ENCODE data around the gene RRAD.

The RRAD gene

GRCh38 chr16:66911801-66912200 is 13.5 kb downstream of the RRAD start:
- no peak for DNase-seq
- Histone ChIP-seq H3K36me3 (no peaks in the 10 kb centered on the region), H3K4me1 (no peaks in the 10 kb centered on the region), H3K27me3 (no peaks in the 10 kb centered on the region), H3K4me3 (ENCODE audit: low read depth, low read length) (no peak overlapping the region), H3K9me3 (no peaks in the 10 kb centered on the region)
- no peak for TF ChIP-seq CTCF (IDR thresholded peaks at IDR 0.05; ENCODE audit: low read depth, low read length)

- Histone ChIP-seq H3K27me3 (no peaks in the 10 kb centered on the region), H3K4me3 (ENCODE audit: low read depth, low read length) (no peak overlapping the region), H3K36me3 (no peaks in the 10 kb centered on the region), H3K9me3 (no peaks in the 10 kb centered on the region), H3K4me1 (no peaks in the 10 kb centered on the region)
- no peak for TF ChIP-seq CTCF (IDR thresholded peaks at IDR 0.05; ENCODE audit: low read depth, low read length)
- DNase-seq = no peak
Observed at GRCh38 chr16:66911112-66911511, 14.2 kb downstream of the RRAD start.

GRCh38 chr16:66910175-66910940 is 15.0 kb downstream of the RRAD start:
- no peaks in the 10 kb centered on the region for H3K27me3 ChIP-seq
- no peak for TF ChIP-seq CTCF (IDR thresholded peaks at IDR 0.05; ENCODE audit: low read depth, low read length)
- no peak for DNase-seq
- no peaks in the 10 kb centered on the region for H3K36me3 ChIP-seq
- no peak overlapping the region for H3K4me3 ChIP-seq (ENCODE audit: low read depth, low read length)
- H3K4me1 ChIP-seq = peaks cover 4% of the 10 kb centered on the region
- no peaks in the 10 kb centered on the region for H3K9me3 ChIP-seq

- DNase-seq = no peak
- H3K27me3 ChIP-seq = no peaks in the 10 kb centered on the region
- no peaks in the 10 kb centered on the region for H3K36me3 ChIP-seq
- no peak for TF ChIP-seq CTCF (IDR thresholded peaks at IDR 0.05; ENCODE audit: low read depth, low read length)
- H3K4me1 ChIP-seq = peaks cover 4% of the 10 kb centered on the region
- no peak overlapping the region for H3K4me3 ChIP-seq (ENCODE audit: low read depth, low read length)
- H3K9me3 ChIP-seq = no peaks in the 10 kb centered on the region
Observed at GRCh38 chr16:66908762-66909559, 16.4 kb downstream of the RRAD start.

- no peak for DNase-seq
- H3K4me1 ChIP-seq = peaks cover 4% of the 10 kb centered on the region
Observed at GRCh38 chr16:66908116-66908515, 17.2 kb downstream of the RRAD start.

More at GRCh38 chr16:66908116-66908515, 17.2 kb downstream of the RRAD start:
- H3K4me3 ChIP-seq (ENCODE audit: low read depth, low read length) = no peak overlapping the region
- no peaks in the 10 kb centered on the region for H3K27me3 ChIP-seq
- no peaks in the 10 kb centered on the region for H3K36me3 ChIP-seq
- no peak for TF ChIP-seq CTCF (IDR thresholded peaks at IDR 0.05; ENCODE audit: low read depth, low read length)
- no peaks in the 10 kb centered on the region for H3K9me3 ChIP-seq

All from BE2C (cell line).